Caki2 (cell line): ENCODE measurements around the gene LMF1. TPM values are rescaled to one million over a fixed set of nuclear protein-coding genes. Genes with fewer than 3 reads are reported as not detected.

ENCODE experiments used
- DNase-seq: peaks from one replicate; pipeline ENCODE4 v3.0.0-alpha.2; 2015; ENCODE audit warnings: low read depth
- in situ Hi-C: cut with HindIII; loops from 2 replicates; pipeline ENCODE4 v1.10.0; 2016; ENCODE audit warnings: low sequenced_read_pairs, low pct_unique_long_range_greater_than_20kb, mixed read lengths
- total RNA-seq: library from RNA; depleted of rRNA; stranded (reverse); fragments of >200 nt; shearing (Covaris generic); gene quantifications from 2 replicates; pipeline ENCODE4 v1.2.3, GENCODE V29; 2014; ENCODE audit warnings: low replicate concordance

Gene LMF1
- total RNA-seq, 1 experiment from 2014 or later, result 16.5 TPM

GRCh38 chr16:914440-914839 lies 56.3 kb downstream of the LMF1 start:
- peak; percentile 61 for DNase-seq
- in situ Hi-C loops, result no loop called here

GRCh38 chr16:913817-914439 lies 56.9 kb downstream of the LMF1 start:
- in situ Hi-C loops, result no loop called here
- no peak for DNase-seq

- in situ Hi-C loops, result no loop called here
Observed at GRCh38 chr16:912684-913613, 57.8 kb downstream of the LMF1 start.

GRCh38 chr16:912322-912683 lies 58.5 kb downstream of the LMF1 start:
- in situ Hi-C loops, result no loop called here
- DNase-seq, result no peak

More at GRCh38 chr16:912684-913613, 57.8 kb downstream of the LMF1 start:
- no peak for DNase-seq

- in situ Hi-C loops, result no loop called here
- no peak for DNase-seq
Observed at GRCh38 chr16:911604-912321, 59.0 kb downstream of the LMF1 start.

GRCh38 chr16:911101-911500 lies 59.7 kb downstream of the LMF1 start:
- DNase-seq, result no peak
- in situ Hi-C loops, result no loop called here

GRCh38 chr16:910181-910580 lies 60.6 kb downstream of the LMF1 start:
- no peak for DNase-seq
- in situ Hi-C loops, result no loop called here

GRCh38 chr16:909281-910000 lies 61.3 kb downstream of the LMF1 start:
- in situ Hi-C loops, result no loop called here

GRCh38 chr16:908526-909155 lies 62.1 kb downstream of the LMF1 start:
- in situ Hi-C loops, result no loop called here
- DNase-seq, result no peak

More at GRCh38 chr16:909281-910000, 61.3 kb downstream of the LMF1 start:
- DNase-seq, result no peak

- no peak for DNase-seq
- in situ Hi-C loops, result no loop called here
Observed at GRCh38 chr16:907842-908241, 62.9 kb downstream of the LMF1 start.

- no peak for DNase-seq
- in situ Hi-C loops, result no loop called here
Observed at GRCh38 chr16:907361-907760, 63.4 kb downstream of the LMF1 start.

GRCh38 chr16:906296-906695 lies 64.5 kb downstream of the LMF1 start:
- in situ Hi-C loops, result no loop called here

GRCh38 chr16:901715-902601 lies 68.8 kb downstream of the LMF1 start:
- in situ Hi-C loops, result no loop called here
- no peak for DNase-seq

More at GRCh38 chr16:906296-906695, 64.5 kb downstream of the LMF1 start:
- no peak for DNase-seq

GRCh38 chr16:901149-901548 lies 69.6 kb downstream of the LMF1 start:
- in situ Hi-C loops, result no loop called here
- no peak for DNase-seq

- in situ Hi-C loops, result no loop called here
- no peak for DNase-seq
Observed at GRCh38 chr16:900211-900610, 70.6 kb downstream of the LMF1 start.

GRCh38 chr16:899683-900060 lies 71.1 kb downstream of the LMF1 start:
- in situ Hi-C loops, result no loop called here
- DNase-seq, result no peak
